Adrenal gland (tissue), 12 donors: ENCODE data around the gene PTCD1. TPM values are rescaled to one million over a fixed set of nuclear protein-coding genes. Genes with fewer than 3 reads are reported as not detected.

Experiments
- DNase-seq, 7 donors: peaks; one replicate each; pipeline ENCODE4 v3.0.0-alpha.2; 2019 to 2020
- H3K27ac ChIP-seq, 5 donors: fragments of 200-600 bp; sonication (generic) in 4 of 5; 1 replicate in 3 of 5; 2 replicates in 2 of 5; pipeline versions ENCODE4 v1.5.1 to v1.8.0; 2016 to 2020; ENCODE audit warnings: mild to moderate bottlenecking in 1 of 5
- H3K27me3 ChIP-seq: fragments of 200-600 bp; 2 replicates; pipeline ENCODE4 v1.8.0; 2021
- H3K36me3 ChIP-seq, 2 donors: fragments of 200-600 bp; replicated peaks in 1 of 2; 1 replicate in 1 of 2; 2 replicates in 1 of 2; pipeline versions ENCODE4 v1.5.1 to v1.8.0; 2018 to 2022
- H3K4me1 ChIP-seq, 2 donors: fragments of 200-600 bp; replicated peaks in 1 of 2; 1 replicate in 1 of 2; 2 replicates in 1 of 2; pipeline versions ENCODE4 v1.5.1 to v1.8.0; 2018 to 2021
- H3K4me3 ChIP-seq, 4 donors: fragments of 200-600 bp; sonication (generic) in 3 of 4; one replicate each; pipeline ENCODE4 v1.5.1; 2016 to 2018
- H3K9me3 ChIP-seq, 3 donors: fragments of 200-600 bp; sonication (generic) in 1 of 3; replicated peaks in 1 of 3; 1 replicate in 2 of 3; 2 replicates in 1 of 3; pipeline versions ENCODE4 v1.5.1 to v1.8.0; 2016 to 2021
- CTCF ChIP-seq, 6 experiments: fragments of 450-650 bp in 4 of 6; fragments of 200-600 bp in 2 of 6; sonication (generic) in 1 of 6; IDR thresholded peaks; 1 replicate in 5 of 6; 2 replicates in 1 of 6; pipeline versions ENCODE4 v1.5.1 to v1.8.0; 2016 to 2021; ENCODE audit warnings: antibody characterized with exemption in 6 of 6, mild to moderate bottlenecking in 2 of 6, moderate library complexity in 1 of 6
- POLR2A ChIP-seq, 2 donors: fragments of 450-650 bp; IDR thresholded peaks; one replicate each; pipeline ENCODE4 v1.6.1; 2017; ENCODE audit warnings: antibody characterized with exemption in 2 of 2, mild to moderate bottlenecking in 2 of 2, moderate library complexity in 1 of 2
- WGBS, 4 donors: extraction: QIAGEN DNeasy Blood & Tissue Kit in 2 of 4; methylation state at CpG; one replicate each; pipeline versions ENCODE4 v1.1.5 to v1.1.7; 2013 to 2017; 5-methylcytosine and 5-hydroxymethylcytosine counted together
- intact Hi-C, 2 donors: fragments of 100-400 bp; cut with DNase I; formaldehyde crosslinking; loops; one replicate each; pipeline versions ENCODE4 v1.14.1 to v1.15.0; 2022 to 2023
- polyA plus RNA-seq, 3 donors: library from polyadenylated mRNA; stranded (reverse); fragments of 200-250 nt in 2 of 3; fragments of 350-450 nt in 1 of 3; fragmentation: Illumina TruSeq in 1 of 3; extraction: RNeasy Lipid Tissue Mini Kit (QIAGEN cat#74804) in 1 of 3; gene quantifications; one replicate each; pipeline ENCODE4 v1.2.3, GENCODE V29; 2013 to 2014
- total RNA-seq, 9 donors: library from RNA; depleted of rRNA in 4 of 9; stranded (reverse); fragments of >200 nt in 4 of 9; fragments of 120-200 nt in 1 of 9; fragmentation: NEBNext Ultra II Directional in 1 of 9; extraction: Animal tissue kit (Norgen Biotek cat#: 25700) in 1 of 9; gene quantifications; one replicate each; pipeline versions ENCODE4 v1.1.0 to v1.2.4, GENCODE V29; 2013 to 2023
- donor health status: healthy with polysubstance abuse.
- donor health status: Bipolar disorder and iron deficiency.
- donor health status: DM: yes; HTN: yes; CAD: no.
- donor health status: DM: no; HTN: no; CAD: no.
- donor health status: DM: no; HTN: no; CAD: no.
- donor health status: DM: yes; HTN: yes; CAD: no.

Gene PTCD1
- total and polyA plus RNA-seq, 12 donors = 2.5 to 9.2 (median 6.0) TPM

DNA sequence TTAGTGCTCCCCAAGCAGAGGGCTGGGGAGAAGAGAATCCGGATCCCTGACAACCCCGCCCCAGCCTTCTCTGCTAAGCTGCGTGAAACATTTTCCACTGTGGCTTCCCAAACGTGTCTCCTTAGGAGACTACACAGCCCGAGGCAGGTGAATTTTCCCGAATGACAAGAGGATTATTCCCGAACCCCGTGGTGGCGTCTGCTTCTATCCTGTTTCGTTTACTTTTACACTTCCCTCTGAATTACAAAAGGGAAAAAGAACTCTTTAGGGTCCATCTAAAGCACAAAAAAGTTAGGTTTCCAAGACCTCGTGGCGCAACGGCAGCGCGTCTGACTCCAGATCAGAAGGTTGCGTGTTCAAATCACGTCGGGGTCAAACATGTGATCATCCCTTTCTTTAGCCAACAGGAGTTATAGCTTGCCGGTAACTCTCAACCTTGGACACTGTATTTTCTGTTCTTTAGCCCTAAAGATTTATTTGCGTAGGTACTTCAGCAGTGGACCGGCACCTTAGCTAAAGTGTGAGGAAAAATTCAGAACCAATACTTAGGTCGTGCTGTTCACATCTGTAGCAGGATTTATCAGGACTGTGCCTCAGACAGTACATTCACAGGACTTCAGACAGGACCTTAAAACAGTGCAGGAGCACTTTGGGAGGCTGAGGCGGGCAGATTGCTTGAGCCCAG, 30.9 kb upstream of the PTCD1 start:
- H3K27me3 ChIP-seq = no peaks in the 10 kb centered on the region
- peaks cover 4 to 28% of the 10 kb centered on the region in 2 donors for H3K4me1 ChIP-seq
- peak overlapping the region in 1 of 5 donors; percentile 17 for H3K27ac ChIP-seq
- no peak for TF ChIP-seq POLR2A (IDR thresholded peaks at IDR 0.05)
- TF ChIP-seq CTCF (IDR thresholded peaks at IDR 0.05) = no peak
- intact Hi-C loops = no loop called here
- no peaks in the 10 kb centered on the region for H3K9me3 ChIP-seq
- H3K4me3 ChIP-seq = no peak overlapping the region
- 42 to 50% (median 46%) methylated on average over 23 of the region's 23 CpGs for WGBS, 4 donors
- no peaks in the 10 kb centered on the region for H3K36me3 ChIP-seq
- DNase-seq = no peak

DNA sequence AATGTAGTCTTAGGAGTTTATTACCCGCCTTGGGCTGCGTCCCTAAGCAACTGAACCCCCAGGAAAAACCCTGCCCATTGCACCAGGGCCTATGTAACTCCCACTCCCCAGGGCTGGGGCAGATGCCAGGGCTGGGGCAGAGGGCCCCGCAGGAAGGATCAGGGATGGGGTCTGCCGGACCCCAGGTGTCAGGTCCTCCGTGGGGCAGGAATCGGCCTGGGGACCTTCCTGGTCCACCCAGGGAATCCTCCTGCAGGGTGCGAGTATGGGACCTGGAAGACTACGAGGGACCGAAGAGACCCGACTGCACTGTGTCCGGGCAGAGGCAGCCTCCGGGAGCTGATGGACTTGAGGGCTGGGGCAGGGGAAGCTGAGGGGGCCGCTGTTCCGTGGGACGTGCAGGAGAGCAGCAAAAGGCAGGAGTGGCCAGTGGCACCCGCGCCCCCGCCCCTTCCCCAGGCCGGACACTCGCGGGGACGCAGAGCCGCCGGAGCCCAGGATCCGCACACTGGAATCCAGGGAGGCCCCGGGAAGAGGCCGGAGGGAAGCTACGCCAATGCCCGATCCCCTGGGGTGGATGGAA, 29.8 kb upstream of the PTCD1 start:
- TF ChIP-seq POLR2A (IDR thresholded peaks at IDR 0.05) (no peak), CTCF (IDR thresholded peaks at IDR 0.05) (no peak)
- Histone ChIP-seq H3K9me3 (no peaks in the 10 kb centered on the region), H3K27ac (no peak overlapping the region), H3K36me3 (no peaks in the 10 kb centered on the region), H3K4me1 (peaks cover 4 to 30% of the 10 kb centered on the region in 2 donors), H3K27me3 (no peaks in the 10 kb centered on the region), H3K4me3 (no peak overlapping the region)
- WGBS, 4 donors = 88 to 98% (median 92%) methylated on average over 7 to 29 of the region's 29 CpGs
- DNase-seq = no peak
- intact Hi-C loops = no loop called here

DNA sequence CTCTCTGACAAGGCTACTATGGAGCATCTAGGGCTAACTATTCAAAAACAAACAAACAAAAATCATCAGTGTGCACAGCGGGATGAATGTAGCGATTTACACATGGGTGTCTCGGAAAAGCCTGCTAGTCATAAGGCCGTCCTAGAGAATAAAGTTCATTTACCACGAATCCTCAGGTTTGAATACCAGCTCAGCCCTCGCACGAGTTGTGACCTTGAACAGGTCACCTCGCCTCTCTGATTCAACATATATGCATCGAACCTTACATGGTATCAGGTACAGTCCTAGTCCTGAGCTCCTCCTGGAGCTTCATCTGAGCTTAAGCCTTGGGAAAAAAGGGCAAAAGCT, 26.8 kb upstream of the PTCD1 start:
- peak overlapping the region; percentile 74 to 94 (median 87) for H3K27ac ChIP-seq
- no peak for DNase-seq
- H3K9me3 ChIP-seq = no peaks in the 10 kb centered on the region
- no peaks in the 10 kb centered on the region for H3K36me3 ChIP-seq
- peaks cover 8 to 28% of the 10 kb centered on the region in 2 donors for H3K4me1 ChIP-seq
- no peak for TF ChIP-seq POLR2A (IDR thresholded peaks at IDR 0.05)
- TF ChIP-seq CTCF (IDR thresholded peaks at IDR 0.05) = no peak
- intact Hi-C loops = no loop called here
- WGBS, 4 donors = 0 to 5% (median 3%) methylated on average over 7 to 9 of the region's 9 CpGs
- H3K4me3 ChIP-seq = peak overlapping the region; percentile 52 to 92 (median 84)
- H3K27me3 ChIP-seq = no peaks in the 10 kb centered on the region

- Histone ChIP-seq H3K27me3 (no peaks in the 10 kb centered on the region), H3K4me1 (peaks cover 16 to 35% of the 10 kb centered on the region in 2 donors), H3K9me3 (no peaks in the 10 kb centered on the region), H3K4me3 (no peak overlapping the region), H3K36me3 (peaks cover 0 to 39% of the 10 kb centered on the region in 2 donors), H3K27ac (peak overlapping the region in 1 of 5 donors; percentile 31)
- TF ChIP-seq CTCF (IDR thresholded peaks at IDR 0.05) = no peak
- no peak for TF ChIP-seq POLR2A (IDR thresholded peaks at IDR 0.05)
- WGBS, 4 donors = 83 to 100% (median 87%) methylated on average over 1 to 2 of the region's 2 CpGs
- intact Hi-C loops = no loop called here
- DNase-seq = no peak
Measured at GRCh38 chr7:99461221-99461620, 22.6 kb upstream of the PTCD1 start.
